GM12878 (cell line): Measurements from ENCODE around the gene MROH2A. TPM values are rescaled to one million over a fixed set of nuclear protein-coding genes. Genes with fewer than 3 reads are reported as not detected.

Source experiments
- ATAC-seq: fragments of 200-7000 bp; cut with Tn5 transposase; 3 replicates; pipeline ENCODE4 v1.9.1; 2020; ENCODE audit warnings: mild to moderate bottlenecking, moderate library complexity
- BruUV-seq: library from RNA; stranded (reverse); fragments of 400-500 nt; replicated peaks from 2 replicates; lab custom pipeline; 2021; lab: Mats Ljungman, UMichigan
- CTCF ChIA-PET: fragments of 300-600 bp; sonication (Branson Sonifier 250); formaldehyde crosslinking; extraction: SDS; loops from one replicate; lab custom pipeline; 2021; ENCODE audit warnings: inconsistent platforms; lab: Yijun Ruan, JAX
- POLR2A ChIA-PET: fragments of 350-600 bp; formaldehyde crosslinking; extraction: SDS; loops from one replicate; lab custom pipeline; 2021; ENCODE audit warnings: inconsistent platforms; lab: Charles Lee
- RAD21 ChIA-PET: fragments of 300-600 bp; sonication (Branson Sonifier 250); formaldehyde crosslinking; loops from one replicate; lab custom pipeline; 2023; ENCODE audit warnings: antibody characterized with exemption; ENCODE audit not compliant: unreplicated experiment; lab: Charles Lee
- SMC1A ChIA-PET: fragments of 300-600 bp; sonication (Branson Sonifier 250); formaldehyde crosslinking; loops from one replicate; lab custom pipeline; 2023; ENCODE audit not compliant: unreplicated experiment, uncharacterized antibody; lab: Charles Lee
- DNase-seq: peaks from one replicate; pipeline ENCODE4 v3.0.0-alpha.2; 2011; ENCODE audit warnings: low read depth, low spot score
- FAIRE-seq: peaks from 3 replicates; lab custom pipeline; 2011; peaks lifted over from hg19 to GRCh38; lab: Jason Lieb, UNC
- H2AFZ ChIP-seq: 2 replicates; pipeline ENCODE4 v1.6.0; 2011; ENCODE audit warnings: low read depth, low read length, control low read depth; ENCODE audit not compliant: control insufficient read depth
- H3K27ac ChIP-seq: 2 replicates; pipeline ENCODE4 v1.5.1; 2011; ENCODE audit warnings: control low read depth; ENCODE audit not compliant: control insufficient read depth, insufficient read depth
- H3K27me3 ChIP-seq, 2 experiments: replicated peaks in 1 of 2; 2 replicates each; pipeline versions ENCODE4 v1.6.0 to v1.6.1; 2011; ENCODE audit warnings: low read length in 1 of 2; ENCODE audit not compliant: control insufficient read depth in 2 of 2, insufficient read depth in 2 of 2
- H3K36me3 ChIP-seq, 2 experiments: 2 replicates each; pipeline ENCODE4 v1.5.1; 2011; ENCODE audit warnings: low read length in 1 of 2; ENCODE audit not compliant: control insufficient read depth in 2 of 2, insufficient read depth in 2 of 2
- H3K4me1 ChIP-seq: 2 replicates; pipeline ENCODE4 v1.6.1; 2011; ENCODE audit warnings: mild to moderate bottlenecking, low read length, moderate library complexity, mixed read lengths; ENCODE audit not compliant: control insufficient read depth, insufficient read depth
- H3K4me2 ChIP-seq: 2 replicates; pipeline ENCODE4 v1.6.0; 2011; ENCODE audit warnings: control low read depth; ENCODE audit not compliant: control insufficient read depth, insufficient read depth
- H3K4me3 ChIP-seq: fragments of 200-600 bp; sonication (generic); 2 replicates; pipeline ENCODE4 v1.5.1; 2016
- H3K79me2 ChIP-seq: 2 replicates; pipeline ENCODE4 v1.6.0; 2011; ENCODE audit warnings: low read length; ENCODE audit not compliant: control insufficient read depth, insufficient read depth
- H3K9ac ChIP-seq: 2 replicates; pipeline ENCODE4 v1.8.0; 2011; ENCODE audit warnings: low read length, control low read depth, mixed read lengths; ENCODE audit not compliant: control insufficient read depth, insufficient read depth
- H3K9me3 ChIP-seq: replicated peaks from 3 replicates; pipeline ENCODE4 v1.5.1; 2011; ENCODE audit warnings: mild to moderate bottlenecking, low read length; ENCODE audit not compliant: control insufficient read depth, insufficient read depth
- H4K20me1 ChIP-seq: 2 replicates; pipeline ENCODE4 v1.6.0; 2011; ENCODE audit not compliant: control insufficient read depth, insufficient read depth
- CBX5 ChIP-seq: sonication (generic); IDR thresholded peaks from 2 replicates; pipeline ENCODE4 v1.6.1; 2016; ENCODE audit warnings: low read depth, moderate library complexity, mild to moderate bottlenecking, inconsistent platforms
- HCFC1 ChIP-seq: fragments of 150-350 bp; IDR thresholded peaks from 2 replicates; pipeline ENCODE4 v1.6.1; 2014; ENCODE audit warnings: low read length
- NFXL1 ChIP-seq: fragments of 450-650 bp; IDR thresholded peaks from 2 replicates; pipeline ENCODE4 v1.6.1; 2017; ENCODE audit warnings: antibody characterized with exemption, mild to moderate bottlenecking, borderline replicate concordance
- PML ChIP-seq: IDR thresholded peaks from 2 replicates; pipeline ENCODE4 v1.6.1; 2012; ENCODE audit warnings: low read length, inconsistent platforms
- RCOR1 ChIP-seq: conservative IDR thresholded peaks from 2 replicates; pipeline ENCODE4 v1.6.1; 2012; ENCODE audit warnings: low read depth, low read length, improper control_type of control experiment
- SIN3A ChIP-seq: IDR thresholded peaks from 2 replicates; pipeline ENCODE4 v1.6.1; 2012; ENCODE audit warnings: low read depth, low read length, improper control_type of control experiment
- STAT3 ChIP-seq: IDR thresholded peaks from 2 replicates; pipeline ENCODE4 v1.6.1; 2011; ENCODE audit warnings: low read depth, low read length, improper control_type of control experiment
- SUPT20H ChIP-seq: IDR thresholded peaks from 2 replicates; pipeline ENCODE4 v1.6.1; 2011; ENCODE audit warnings: low read depth, mild to moderate bottlenecking, low read length, moderate library complexity, borderline replicate concordance; ENCODE audit not compliant: control insufficient read depth
- ZNF24 ChIP-seq: fragments of 450-650 bp; IDR thresholded peaks from 2 replicates; pipeline ENCODE4 v1.6.1; 2017; ENCODE audit warnings: antibody characterized with exemption, mild to moderate bottlenecking
- ZZZ3 ChIP-seq: IDR thresholded peaks from 2 replicates; pipeline ENCODE4 v1.6.1; 2011; ENCODE audit warnings: low read depth; ENCODE audit not compliant: control insufficient read depth, insufficient read length
- WGBS: methylation state at CpG from one replicate; pipeline ENCODE4 v1.1.6; 2016; ENCODE audit warnings: low lambda C conversion rate; ENCODE audit not compliant: insufficient replicate concordance, insufficient coverage; ENCODE audit errors: missing lambda C conversion rate; 5-methylcytosine and 5-hydroxymethylcytosine counted together
- in situ Hi-C: fragments of 300-500 bp; cut with MboI; formaldehyde crosslinking; loops from 9 replicates; pipeline ENCODE4 v1.14.3; 2018; ENCODE audit warnings: mixed read lengths
- intact Hi-C: fragments of 100-400 bp; cut with micrococcal nuclease; formaldehyde crosslinking; loops from one replicate; pipeline ENCODE4 v1.14.2; 2022; ENCODE audit not compliant: unreplicated experiment
- polyA plus RNA-seq, 11 experiments: library from polyadenylated mRNA; depleted of rRNA in 4 of 11; unstranded in 6 of 11; stranded (reverse) in 5 of 11; fragments of >200 nt; fragmentation: Nextera tagmentation in 4 of 11; fragmentation: Illumina TruSeq in 1 of 11; extraction: Ambion mirVana in 4 of 11; extraction: Trizol in 1 of 11; gene quantifications; 1 replicate in 1 of 11; 2 replicates in 10 of 11; pipeline versions ENCODE4 v1.2.1 to v1.2.3, GENCODE V29; 2011 to 2016; ENCODE audit warnings: inconsistent platforms in 2 of 11, missing spikeins in 2 of 11, low read depth in 1 of 11
- total RNA-seq, 4 experiments: library from RNA; depleted of rRNA in 3 of 4; stranded (reverse); fragments of >200 nt in 3 of 4; fragmentation: Illumina TruSeq in 1 of 4; extraction: Trizol in 1 of 4; gene quantifications; 2 replicates each; pipeline versions ENCODE4 v1.2.1 to v1.2.3, GENCODE V29; 2013 to 2021
- TF ChIP-seq, protein P1 (sequence below): fragments of 450-650 bp; IDR thresholded peaks from 2 replicates; pipeline ENCODE4 v1.6.1; 2017; ENCODE audit warnings: mild to moderate bottlenecking, moderate library complexity
- TF ChIP-seq, protein P2 (sequence below): fragments of 450-650 bp; IDR thresholded peaks from 2 replicates; pipeline ENCODE4 v1.6.1; 2017; ENCODE audit warnings: mild to moderate bottlenecking, low read depth, inconsistent platforms; ENCODE audit not compliant: poor library complexity, severe bottlenecking
- TF ChIP-seq, protein P3 (sequence below): IDR thresholded peaks from 2 replicates; pipeline ENCODE4 v1.6.1; 2011; ENCODE audit warnings: low read depth, low read length, improper control_type of control experiment, borderline replicate concordance

The MROH2A gene
- total and polyA plus RNA-seq, 10 of the 15 experiments (the other 5 are each of a cell fraction or from before 2014, with no cell fraction given) = not detected

DNA sequence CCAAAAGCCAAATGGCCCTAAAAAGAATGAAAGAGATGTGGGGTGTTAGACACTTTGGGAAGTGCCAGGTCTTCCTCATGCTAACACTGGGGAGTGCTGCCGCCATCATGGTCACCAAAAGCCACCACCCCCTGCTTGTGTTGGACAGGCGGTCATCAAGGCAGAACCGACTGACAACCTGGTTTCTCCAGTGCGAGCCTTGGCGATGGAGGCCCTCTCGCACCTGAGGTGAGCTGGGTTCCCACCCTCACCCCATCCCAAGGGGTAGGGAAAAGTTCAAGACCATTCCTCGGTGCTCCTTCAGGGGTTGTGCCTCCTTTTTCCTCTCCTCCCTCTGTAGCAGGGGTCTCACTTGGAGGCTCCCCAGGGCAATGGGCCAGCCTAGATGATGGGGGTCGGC lies 33.6 kb downstream of the MROH2A start:
- Histone ChIP-seq H3K79me2 (no peaks in the 10 kb centered on the region), H3K36me3 (no peaks in the 10 kb centered on the region), H3K27me3 (no peaks in the 10 kb centered on the region; a peak in 2 of 4 replicates), H4K20me1 (no peaks in the 10 kb centered on the region), H3K4me1 (no peaks in the 10 kb centered on the region), H3K4me2 (no peak overlapping the region), H3K9me3 (no peaks in the 10 kb centered on the region), H3K9ac (no peak overlapping the region), H3K27ac (no peak overlapping the region), H2AFZ (no peak overlapping the region), H3K4me3 (no peak overlapping the region)
- DNase-seq (no peak), ATAC-seq (no peak), FAIRE-seq (no peak)
- 21% methylated on average over 8 of the region's 8 CpGs for WGBS
- POLR2A ChIA-PET = no interaction called here
- SMC1A ChIA-PET = no interaction called here
- no TSS peak for BruUV-seq
- CTCF ChIA-PET = no interaction called here
- intact Hi-C loops = no loop called here
- RAD21 ChIA-PET = no interaction called here
- in situ Hi-C loops = no loop called here
- no peak for TF ChIP-seq PML
- TF ChIP-seq SIN3A = no peak
- no peak for TF ChIP-seq ZNF24
- no peak for TF ChIP-seq HCFC1
- TF ChIP-seq, protein P1, sequence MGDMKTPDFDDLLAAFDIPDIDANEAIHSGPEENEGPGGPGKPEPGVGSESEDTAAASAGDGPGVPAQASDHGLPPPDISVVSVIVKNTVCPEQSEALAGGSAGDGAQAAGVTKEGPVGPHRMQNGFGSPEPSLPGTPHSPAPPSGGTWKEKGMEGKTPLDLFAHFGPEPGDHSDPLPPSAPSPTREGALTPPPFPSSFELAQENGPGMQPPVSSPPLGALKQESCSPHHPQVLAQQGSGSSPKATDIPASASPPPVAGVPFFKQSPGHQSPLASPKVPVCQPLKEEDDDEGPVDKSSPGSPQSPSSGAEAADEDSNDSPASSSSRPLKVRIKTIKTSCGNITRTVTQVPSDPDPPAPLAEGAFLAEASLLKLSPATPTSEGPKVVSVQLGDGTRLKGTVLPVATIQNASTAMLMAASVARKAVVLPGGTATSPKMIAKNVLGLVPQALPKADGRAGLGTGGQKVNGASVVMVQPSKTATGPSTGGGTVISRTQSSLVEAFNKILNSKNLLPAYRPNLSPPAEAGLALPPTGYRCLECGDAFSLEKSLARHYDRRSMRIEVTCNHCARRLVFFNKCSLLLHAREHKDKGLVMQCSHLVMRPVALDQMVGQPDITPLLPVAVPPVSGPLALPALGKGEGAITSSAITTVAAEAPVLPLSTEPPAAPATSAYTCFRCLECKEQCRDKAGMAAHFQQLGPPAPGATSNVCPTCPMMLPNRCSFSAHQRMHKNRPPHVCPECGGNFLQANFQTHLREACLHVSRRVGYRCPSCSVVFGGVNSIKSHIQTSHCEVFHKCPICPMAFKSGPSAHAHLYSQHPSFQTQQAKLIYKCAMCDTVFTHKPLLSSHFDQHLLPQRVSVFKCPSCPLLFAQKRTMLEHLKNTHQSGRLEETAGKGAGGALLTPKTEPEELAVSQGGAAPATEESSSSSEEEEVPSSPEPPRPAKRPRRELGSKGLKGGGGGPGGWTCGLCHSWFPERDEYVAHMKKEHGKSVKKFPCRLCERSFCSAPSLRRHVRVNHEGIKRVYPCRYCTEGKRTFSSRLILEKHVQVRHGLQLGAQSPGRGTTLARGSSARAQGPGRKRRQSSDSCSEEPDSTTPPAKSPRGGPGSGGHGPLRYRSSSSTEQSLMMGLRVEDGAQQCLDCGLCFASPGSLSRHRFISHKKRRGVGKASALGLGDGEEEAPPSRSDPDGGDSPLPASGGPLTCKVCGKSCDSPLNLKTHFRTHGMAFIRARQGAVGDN = no peak
- no peak for TF ChIP-seq STAT3
- no peak for TF ChIP-seq SUPT20H
- TF ChIP-seq ZZZ3 = no peak
- TF ChIP-seq NFXL1 = no peak
- TF ChIP-seq, protein P2, sequence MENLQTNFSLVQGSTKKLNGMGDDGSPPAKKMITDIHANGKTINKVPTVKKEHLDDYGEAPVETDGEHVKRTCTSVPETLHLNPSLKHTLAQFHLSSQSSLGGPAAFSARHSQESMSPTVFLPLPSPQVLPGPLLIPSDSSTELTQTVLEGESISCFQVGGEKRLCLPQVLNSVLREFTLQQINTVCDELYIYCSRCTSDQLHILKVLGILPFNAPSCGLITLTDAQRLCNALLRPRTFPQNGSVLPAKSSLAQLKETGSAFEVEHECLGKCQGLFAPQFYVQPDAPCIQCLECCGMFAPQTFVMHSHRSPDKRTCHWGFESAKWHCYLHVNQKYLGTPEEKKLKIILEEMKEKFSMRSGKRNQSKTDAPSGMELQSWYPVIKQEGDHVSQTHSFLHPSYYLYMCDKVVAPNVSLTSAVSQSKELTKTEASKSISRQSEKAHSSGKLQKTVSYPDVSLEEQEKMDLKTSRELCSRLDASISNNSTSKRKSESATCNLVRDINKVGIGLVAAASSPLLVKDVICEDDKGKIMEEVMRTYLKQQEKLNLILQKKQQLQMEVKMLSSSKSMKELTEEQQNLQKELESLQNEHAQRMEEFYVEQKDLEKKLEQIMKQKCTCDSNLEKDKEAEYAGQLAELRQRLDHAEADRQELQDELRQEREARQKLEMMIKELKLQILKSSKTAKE = no peak
- no peak for TF ChIP-seq RCOR1
- no peak for TF ChIP-seq CBX5
- TF ChIP-seq, protein P3, sequence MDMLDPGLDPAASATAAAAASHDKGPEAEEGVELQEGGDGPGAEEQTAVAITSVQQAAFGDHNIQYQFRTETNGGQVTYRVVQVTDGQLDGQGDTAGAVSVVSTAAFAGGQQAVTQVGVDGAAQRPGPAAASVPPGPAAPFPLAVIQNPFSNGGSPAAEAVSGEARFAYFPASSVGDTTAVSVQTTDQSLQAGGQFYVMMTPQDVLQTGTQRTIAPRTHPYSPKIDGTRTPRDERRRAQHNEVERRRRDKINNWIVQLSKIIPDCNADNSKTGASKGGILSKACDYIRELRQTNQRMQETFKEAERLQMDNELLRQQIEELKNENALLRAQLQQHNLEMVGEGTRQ = no peak
